Activated CD4-positive, alpha-beta T cell treated with anti-CD3 and anti-CD28 coated beads, Interleukin-2, amount 50 U/mL, for 16 hours (primary cell): ENCODE results near the gene HAS3.
"Not testable (repeated sequence)": the region's sequence is repeated elsewhere in the genome, so short reads cannot be mapped to it uniquely, and the experiment has no call there.

Experiments used
- DNase-seq: peaks from one replicate; pipeline ENCODE4 v3.0.0-alpha.2; 2020

Gene HAS3

DNA sequence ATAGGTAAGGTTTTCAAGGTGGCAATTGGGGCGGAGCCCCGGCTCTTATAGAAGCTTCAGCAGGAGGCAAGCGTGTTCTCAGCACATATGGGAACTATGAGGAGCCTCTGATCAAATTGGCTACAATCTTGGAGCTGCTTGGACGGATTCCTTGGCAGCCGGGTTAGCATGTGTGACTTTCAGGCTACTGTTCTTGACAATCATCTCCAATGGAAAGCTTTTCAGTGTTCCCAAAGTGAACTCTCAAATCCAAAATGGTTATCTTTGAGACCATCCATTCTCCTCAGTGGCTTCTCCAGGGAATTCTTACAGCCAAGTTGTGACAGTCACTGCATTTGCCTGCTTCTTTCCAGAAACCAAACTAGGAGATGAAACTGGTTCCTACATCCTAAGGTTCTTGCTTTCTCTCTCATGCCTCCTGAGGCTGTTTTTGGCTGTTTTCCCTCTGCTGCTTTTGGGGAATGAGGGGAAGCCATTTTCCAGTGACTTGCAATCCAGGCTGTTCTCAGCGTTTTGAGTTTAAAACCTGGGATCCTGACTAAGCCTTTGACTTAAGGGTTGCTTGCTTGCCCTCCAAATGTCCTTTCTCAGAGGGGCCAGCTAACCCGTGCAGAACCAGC, 10.9 kb downstream of the HAS3 start:
- no peak for DNase-seq

DNA sequence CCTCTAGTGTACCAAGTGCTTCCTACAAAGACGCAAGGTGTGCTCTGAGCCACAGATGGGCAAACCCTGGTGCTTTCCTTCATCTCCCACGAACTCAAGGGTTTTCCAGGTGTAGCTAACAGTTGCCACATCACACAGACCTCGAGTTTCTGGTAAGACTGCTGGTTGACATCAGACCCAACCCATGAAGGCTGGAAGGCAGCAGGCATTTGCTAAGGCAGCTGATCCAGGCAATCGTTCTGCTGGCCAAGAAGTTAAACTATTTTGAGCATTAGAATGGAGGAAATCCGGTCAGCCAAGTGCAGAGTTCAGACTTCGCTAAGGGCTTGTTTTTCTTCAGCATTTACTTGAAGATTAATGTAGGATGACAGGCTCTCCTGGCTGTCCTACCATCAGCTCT, 11.5 kb downstream of the HAS3 start:
- DNase-seq = no peak

DNA sequence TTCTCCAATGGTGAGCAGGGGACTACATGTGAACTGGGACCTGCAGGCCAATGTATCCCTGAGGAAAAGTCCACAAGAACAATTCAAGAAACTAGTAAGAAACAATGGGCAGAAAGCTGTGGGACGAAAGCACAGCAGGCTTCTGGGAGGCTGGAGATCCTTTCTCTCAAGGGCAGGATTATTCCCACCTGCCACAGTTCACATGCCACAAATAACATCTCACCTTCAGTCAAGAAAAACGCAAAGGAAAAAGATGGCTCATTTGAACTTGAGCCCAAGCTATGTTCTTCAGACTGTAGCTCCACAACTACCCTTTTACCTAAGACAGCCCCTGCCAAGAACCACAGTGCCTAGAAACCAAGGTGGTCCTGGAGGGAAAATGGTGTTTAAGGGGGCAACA, 13.0 kb downstream of the HAS3 start:
- no peak for DNase-seq

- no peak for DNase-seq
These were observed 13.5 kb downstream of the HAS3 start for GRCh38 chr16:69118994-69119393.

DNA sequence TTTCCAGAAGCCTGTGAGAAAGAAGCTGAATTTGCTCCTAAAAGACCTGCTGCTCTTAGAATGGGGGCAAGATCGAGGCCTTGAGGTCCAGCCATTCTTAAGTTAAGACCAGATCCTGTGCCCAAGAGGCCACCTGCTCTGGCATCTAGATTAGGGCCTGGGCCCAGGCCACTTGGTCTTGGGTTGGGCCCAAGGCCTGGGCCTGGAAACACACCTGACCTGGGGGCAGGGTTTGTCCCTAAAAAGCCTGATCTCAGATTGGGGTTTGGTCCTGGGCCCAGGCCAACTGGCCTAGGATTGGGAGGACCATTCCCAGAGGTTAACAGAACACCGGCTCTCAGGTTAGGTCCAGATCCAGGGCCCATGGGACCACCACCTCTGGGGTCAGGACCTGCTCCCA, 14.1 kb downstream of the HAS3 start:
- no peak for DNase-seq

DNA sequence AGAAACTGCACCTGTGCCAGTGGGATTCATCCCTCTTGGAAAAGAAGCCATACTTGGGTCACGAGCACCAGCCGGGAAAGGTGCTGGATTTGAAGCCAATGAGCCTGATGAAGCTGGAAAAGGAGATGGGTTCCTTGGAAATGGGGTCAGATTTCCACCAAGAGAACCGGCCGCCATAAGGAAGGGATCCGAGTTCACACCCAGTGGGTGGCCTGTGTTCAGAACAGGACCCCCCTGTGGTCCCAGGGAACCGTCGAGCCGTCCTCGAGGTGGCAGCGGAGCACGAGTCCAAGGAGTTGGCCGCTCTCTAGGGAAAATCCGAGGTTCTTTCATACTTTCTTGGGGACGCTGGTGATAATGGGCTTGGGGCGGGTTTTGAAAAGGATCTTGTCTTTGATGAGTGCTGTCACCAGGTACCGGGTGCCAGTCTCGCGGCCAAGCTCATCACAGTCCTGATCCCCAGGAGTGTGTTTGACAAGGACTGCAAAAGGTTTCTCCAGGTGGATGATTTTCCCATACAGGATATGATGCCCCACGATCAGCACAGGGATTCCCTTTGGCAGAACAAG, 14.7 kb downstream of the HAS3 start:
- DNase-seq = no peak

- peak; percentile 64 for DNase-seq
These were observed 18.5 kb downstream of the HAS3 start for GRCh38 chr16:69123910-69124309.

DNA sequence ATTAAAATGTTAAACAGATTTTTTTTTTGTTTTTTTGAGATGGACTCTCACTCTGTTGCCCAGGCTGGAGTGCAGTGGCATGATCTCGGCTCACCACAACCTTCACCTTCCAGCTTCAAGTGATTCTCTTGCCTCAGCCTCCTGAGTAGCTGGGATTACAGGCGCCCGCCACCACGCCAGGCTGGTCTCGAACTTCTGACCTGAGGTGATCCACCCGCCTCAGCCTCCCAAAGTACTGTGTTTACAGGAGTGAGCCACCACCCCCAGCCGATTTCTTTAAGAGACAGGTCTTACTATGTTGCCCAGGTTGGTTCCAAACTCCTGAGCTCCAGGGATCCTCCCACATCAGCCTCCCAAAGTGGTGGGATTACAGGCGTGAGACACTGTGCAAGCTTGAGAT, 19.0 kb downstream of the HAS3 start:
- DNase-seq = not testable (repeated sequence)

GRCh38 chr16:69124961-69125360, 19.5 kb downstream of the HAS3 start:
- not testable (repeated sequence) for DNase-seq

- no peak for DNase-seq
These were observed 20.8 kb downstream of the HAS3 start for GRCh38 chr16:69126221-69126620.

- not testable (repeated sequence) for DNase-seq
These were observed 21.3 kb downstream of the HAS3 start for GRCh38 chr16:69126801-69127200.

DNA sequence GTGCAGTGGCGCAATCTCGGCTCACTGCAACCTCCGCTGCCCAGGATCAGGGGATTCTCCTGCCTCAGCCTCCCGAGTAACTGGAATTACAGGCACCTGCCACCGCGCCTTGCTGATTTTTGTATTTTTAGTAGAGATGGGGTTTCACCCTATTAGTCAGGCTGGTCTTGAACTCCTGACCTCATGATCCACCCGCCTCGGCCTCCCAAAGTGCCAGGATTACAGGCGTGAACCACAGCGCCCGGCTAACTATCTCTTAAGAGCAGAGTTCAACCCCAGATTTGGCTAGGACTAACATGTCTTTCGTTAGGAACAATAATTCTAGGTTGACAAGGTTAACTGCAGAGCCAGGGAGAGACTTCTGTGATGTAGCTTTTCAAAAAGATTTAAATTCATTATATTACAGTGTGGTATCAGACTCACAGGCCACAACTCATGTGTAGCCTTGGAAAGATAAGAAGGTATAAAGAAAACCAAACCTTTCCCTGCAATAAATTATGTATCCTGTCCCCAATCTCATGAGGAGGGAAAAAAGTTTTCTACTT, 22.6 kb downstream of the HAS3 start:
- no peak for DNase-seq

- no peak for DNase-seq
These were observed 25.0 kb downstream of the HAS3 start for GRCh38 chr16:69130461-69130860.

- no peak for DNase-seq
These were observed 25.9 kb downstream of the HAS3 start for GRCh38 chr16:69131167-69131838.

DNA sequence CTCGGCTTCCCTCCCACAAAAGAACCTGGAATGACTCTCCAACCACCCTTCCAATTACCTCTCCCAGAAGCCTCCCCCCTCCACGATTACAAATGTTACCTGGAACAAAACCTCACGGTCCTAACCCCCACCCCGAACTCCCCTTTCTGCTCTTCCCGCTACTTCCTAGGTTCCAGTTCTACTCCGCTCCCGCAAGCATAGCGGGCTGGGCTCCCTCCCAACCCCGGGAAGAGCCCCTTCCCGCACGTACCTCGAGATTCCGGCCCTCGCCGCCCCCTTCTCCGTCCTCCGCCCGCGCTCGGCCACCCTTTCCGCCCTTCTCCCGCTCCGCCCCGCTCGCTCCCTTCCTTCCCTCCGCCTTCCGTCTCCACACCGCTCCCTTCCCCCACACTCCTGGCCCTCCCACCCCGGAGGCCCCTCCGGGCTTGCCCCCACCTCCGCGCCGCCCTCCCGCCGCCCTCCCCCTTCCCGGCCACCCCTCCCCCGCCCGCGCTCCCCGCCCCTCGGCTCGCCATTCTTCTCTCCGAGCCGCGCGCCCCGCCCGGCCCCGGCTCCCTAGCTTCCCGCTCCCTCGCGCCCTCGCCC, 26.5 kb downstream of the HAS3 start:
- peak; percentile 84 for DNase-seq

DNA sequence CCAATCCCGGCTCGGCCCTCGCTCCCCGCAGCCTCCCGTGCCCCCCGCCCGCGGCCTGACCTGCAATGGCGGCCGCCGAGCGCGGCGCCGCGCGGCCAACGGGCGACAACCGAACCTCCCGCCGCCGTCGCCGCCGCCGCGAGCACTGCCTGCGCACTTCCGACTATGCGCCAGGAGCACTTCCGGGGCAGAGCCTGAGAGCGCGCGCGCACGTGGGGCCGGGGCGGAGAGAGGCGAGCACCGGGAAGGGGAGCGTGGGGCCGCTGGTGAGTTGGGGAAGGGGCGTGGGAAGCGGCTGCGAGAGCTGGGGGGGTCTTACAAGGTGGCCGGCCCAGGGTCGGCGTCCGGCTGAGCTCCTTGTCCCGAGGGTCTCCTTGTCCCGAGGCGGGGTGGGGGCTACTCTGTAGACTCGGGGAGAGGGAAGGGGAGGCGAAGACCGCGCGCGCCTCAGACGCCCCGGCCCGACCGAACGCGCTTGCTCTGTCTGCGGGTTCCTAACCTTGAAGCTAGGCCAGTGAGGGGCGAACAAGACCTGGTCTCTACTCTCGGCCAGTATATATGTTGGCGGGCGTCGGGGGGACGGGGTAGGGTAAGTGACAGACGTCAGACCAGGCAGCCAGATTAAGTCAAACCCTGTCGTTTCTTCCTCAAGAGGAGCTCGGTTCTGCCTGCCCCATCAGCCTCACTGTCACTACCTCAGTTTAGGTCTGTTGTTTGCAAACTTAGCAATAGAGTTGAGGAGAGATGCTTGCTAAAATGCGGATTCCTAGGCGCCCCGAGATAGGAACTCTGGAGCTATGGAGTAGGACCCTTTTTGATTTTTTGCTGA, 27.2 kb downstream of the HAS3 start, which contains the start of the genes CHTF8 and UTP4:
Gene CHTF8, minus strand, starts transcription at position 165 of the 829 bp plus-strand sequence. CDS start 11,130 bp downstream, outside the sequence.
Gene UTP4, plus strand, starts transcription at position 226 of the 829 bp plus-strand sequence. CDS start 811 bp downstream, outside the sequence.
- DNase-seq = peak; percentile 89

GRCh38 chr16:69133373-69133954, 28.0 kb downstream of the HAS3 start:
- DNase-seq = peak; percentile 36

DNA sequence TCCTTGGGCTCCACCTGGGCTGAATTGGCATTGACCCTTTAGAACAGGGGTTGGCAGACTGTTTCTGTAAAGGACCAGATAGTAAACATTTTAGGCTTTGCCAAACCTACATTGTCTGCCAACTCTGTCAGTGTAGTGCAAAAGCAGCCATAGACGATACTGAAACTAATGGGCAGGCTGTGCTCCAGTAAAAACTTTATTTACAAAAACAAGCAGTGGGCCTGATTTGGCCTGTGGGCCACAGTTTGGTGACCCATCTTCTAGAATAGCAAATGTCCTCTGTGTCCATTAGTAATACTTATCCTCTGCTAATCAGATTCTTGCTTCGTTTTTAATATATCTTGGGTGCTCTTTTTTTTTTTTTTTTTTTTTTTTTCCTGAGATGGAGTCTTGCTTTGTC, 33.2 kb downstream of the HAS3 start:
- no peak for DNase-seq

GRCh38 chr16:69139464-69139863, 34.0 kb downstream of the HAS3 start:
- DNase-seq = not testable (repeated sequence)

DNA sequence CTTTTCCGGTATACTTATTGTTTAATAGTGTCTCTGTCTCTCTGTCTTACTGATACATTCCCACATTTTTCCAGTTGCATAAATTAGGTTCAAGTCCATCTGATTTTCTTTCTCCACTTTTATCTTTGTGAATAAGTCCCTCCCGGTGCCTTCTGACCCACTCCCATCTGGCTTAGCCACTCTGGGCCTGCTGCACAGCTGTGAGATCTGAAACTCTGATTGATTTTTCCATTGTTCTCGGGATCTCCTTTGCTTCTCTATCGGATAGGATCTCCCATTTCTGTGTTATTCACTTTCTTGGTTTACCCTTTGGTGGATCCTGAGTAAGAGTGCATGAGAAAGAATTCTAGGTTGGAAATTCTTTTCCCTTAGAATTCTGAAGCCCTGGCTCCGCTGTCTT, 35.6 kb downstream of the HAS3 start:
- no peak for DNase-seq

DNA sequence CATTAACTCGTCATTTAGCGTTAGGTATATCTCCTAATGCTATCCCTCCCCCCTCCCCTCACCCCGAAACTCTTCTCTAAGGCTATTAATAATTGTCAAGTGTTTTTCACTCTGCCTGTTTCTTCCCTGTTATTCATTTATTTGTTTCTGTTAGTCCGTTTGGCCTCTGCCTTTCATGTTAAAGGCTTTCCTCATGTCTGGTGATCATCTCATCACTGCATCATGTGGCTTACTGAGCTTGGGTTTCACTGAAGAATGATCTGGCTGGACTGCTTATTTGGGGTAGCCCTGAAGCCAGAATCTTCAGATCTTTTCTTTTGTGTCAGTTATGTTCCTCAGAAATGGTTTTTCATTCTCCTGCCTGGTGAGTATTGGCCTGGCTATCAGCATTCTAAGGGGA, 36.5 kb downstream of the HAS3 start:
- DNase-seq = no peak

DNA sequence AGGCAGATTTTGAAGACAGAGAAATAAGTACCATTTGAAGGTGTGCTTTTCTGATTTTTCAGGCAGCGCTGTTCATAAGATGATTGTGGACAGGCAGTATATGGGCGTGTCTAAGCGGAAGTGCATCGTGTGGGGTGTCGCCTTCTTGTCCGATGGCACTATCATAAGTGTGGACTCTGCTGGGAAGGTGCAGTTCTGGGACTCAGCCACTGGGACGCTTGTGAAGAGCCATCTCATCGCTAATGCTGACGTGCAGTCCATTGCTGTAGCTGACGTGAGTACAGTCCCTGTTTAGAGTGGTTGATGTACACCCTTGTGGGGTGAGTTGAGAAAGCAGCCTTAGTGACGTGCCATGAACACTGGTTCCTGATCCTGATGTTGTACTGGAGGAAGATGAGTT, 37.7 kb downstream of the HAS3 start:
- DNase-seq = no peak
